NCI-H226 (cell line): Measurements from ENCODE around the gene DCDC1.
A peak's percentile ranks its signal among the peaks of the same experiment; 100 is the strongest.

Experiments used
- DNase-seq: peaks from one replicate; pipeline ENCODE4 v3.0.0-alpha.2; 2015

DCDC1 gene

DNA sequence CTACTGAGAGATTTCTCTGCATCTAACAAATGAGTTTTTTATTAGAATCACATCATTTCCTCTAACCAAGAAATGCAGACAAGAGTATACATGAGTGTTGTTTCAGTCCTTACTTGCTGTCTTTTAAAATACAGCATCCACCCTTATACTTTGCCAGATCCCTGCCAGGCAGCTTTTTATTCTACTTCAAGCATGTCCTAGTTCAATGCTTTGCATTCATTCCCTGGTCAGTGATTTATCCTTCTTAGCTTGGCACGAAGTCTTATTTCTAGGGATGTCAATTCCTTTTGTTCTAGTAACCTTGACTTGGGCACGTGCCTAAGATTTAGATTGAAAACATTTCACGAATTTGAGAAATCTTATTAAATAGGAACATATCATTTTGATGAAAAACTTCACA lies 476.2 kb downstream of the DCDC1 start:
- DNase-seq: no peak

GRCh38 chr11:30889143-30889794 lies 480.3 kb downstream of the DCDC1 start:
- DNase-seq: peak; percentile 54

GRCh38 chr11:30879322-30880005 lies 490.1 kb downstream of the DCDC1 start:
- DNase-seq: no peak

- no peak for DNase-seq
Measured at GRCh38 chr11:30878400-30878799, 491.1 kb downstream of the DCDC1 start.

DNA sequence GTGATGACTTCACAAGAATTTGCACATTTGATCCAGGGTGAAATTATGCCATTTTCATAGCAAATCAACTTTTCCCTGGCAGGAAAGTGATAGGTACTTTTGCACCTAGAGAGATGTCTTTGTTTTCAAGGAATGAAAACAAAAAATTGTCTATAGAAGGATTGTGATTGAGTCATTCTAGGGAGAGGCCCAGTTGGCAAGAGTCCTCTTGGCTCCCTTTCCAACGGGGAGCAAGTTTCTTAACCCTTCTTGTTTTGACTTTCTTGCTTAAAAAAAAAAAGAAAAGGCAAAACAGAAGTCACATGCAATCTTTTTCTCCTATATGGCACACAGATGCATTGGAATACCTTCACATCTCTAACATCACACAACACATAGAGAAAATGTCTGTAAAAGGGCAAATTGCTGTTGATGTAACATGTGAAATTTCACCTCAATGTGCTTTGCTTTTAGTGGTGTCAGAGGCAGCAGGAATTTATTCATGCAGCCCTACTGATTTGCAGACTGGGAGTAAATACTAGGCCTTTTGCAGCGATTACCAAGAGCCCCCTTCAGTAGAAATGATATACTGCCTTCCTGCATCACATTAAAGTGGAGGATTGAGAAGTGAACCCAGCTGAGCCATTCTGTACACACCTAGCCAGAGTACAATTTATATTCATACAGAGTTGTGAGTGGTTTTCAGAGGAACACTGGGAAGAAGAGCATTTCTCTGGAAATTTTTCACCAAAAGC lies 492.7 kb downstream of the DCDC1 start:
- DNase-seq: no peak

DNA sequence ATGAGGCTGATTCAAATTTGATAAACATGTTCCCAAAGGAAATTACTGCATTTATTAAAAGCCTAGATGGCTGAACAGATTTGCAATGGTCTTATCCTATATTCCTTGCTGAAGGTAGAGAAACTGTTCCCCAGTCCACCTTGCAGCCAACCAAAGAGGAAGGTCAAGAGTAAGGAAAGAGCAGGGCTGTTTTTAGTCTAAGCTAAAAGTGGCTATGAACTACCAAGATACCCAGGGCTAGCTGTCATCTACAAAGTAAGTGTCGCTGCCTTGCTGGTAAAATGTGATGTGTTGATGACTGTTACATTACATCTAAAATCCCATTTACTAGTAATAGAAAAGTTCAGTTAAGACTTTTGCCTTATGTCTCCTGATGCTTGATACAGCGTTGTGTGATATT lies 493.3 kb downstream of the DCDC1 start:
- no peak for DNase-seq

- no peak for DNase-seq
Measured at GRCh38 chr11:30875806-30876205, 493.7 kb downstream of the DCDC1 start.

DNA sequence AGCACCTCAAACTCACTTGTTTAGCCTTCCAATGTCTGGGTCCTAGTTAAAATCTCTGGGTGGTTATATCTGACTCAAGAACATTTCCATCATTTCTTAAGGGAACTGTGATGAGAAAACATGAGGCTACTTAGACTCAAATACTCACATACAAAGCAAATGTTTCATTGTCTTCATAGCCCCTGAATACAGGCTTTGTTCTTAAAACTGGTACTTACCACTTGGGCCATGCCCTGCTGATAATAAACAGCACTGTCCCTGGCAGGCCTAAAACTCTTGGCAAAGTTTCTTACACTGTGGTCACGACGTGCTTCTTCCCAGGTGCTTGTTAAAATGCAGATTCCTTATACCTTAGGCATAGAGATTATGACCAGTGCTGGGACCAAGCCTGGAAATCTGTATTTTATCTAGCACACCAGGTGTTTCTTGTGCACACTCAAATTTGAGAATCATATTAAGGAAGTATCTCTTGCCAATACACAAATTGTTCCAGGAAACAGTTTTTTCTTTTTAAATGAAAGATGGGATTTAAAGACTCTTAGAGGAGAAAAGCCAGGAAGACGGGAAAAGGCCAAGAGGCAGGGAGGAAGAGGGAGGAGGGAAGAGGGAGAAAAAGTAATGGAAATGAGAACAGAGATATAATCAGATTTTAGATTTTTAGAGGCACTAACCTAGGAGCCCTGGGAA lies 495.5 kb downstream of the DCDC1 start:
- no peak for DNase-seq

- no peak for DNase-seq
Measured at GRCh38 chr11:30868626-30869081, 500.9 kb downstream of the DCDC1 start.

- DNase-seq: no peak
Measured at GRCh38 chr11:30863209-30863608, 506.3 kb downstream of the DCDC1 start.

- DNase-seq: no peak
Measured at GRCh38 chr11:30861531-30861930, 508.0 kb downstream of the DCDC1 start.

DNA sequence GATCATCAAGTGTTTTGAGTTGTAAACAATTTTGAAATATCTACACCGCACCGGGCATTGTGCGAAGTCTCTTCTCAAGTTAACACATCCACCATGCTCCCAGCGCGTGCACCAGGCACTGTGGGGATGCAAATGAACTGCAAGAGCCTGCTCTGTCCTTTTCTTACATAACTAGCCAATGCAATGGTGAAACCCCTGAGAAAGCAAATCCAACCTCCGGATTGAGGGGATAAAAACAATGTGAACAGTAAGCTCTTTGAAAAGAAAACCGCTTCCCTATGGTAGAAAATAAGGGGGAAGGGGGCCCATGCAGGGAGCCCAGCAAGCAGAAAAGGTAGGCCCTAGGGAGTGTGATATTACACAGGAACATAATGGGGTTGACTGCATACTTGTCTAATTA lies 508.5 kb downstream of the DCDC1 start:
- DNase-seq: no peak

DNA sequence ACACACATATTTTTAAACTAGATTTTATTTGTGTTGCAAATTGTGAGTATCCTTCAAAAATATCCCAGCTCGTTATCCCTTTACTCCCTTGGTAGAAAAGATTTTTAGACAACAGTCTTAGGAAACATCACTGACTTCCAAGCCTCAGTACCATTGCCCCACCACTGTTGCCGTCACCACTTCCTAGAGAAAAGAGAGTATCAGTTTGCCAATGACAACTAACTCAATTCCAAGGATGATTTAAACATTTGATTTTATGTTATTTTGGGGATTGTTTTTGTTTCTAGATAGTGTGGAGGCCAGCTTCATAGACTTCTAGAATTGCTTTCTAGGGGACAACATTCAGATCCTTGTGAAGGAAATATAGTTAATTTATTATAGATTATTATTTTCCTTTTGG lies 509.4 kb downstream of the DCDC1 start:
- DNase-seq: no peak

- no peak for DNase-seq
Measured at GRCh38 chr11:30859669-30860068, 509.9 kb downstream of the DCDC1 start.

DNA sequence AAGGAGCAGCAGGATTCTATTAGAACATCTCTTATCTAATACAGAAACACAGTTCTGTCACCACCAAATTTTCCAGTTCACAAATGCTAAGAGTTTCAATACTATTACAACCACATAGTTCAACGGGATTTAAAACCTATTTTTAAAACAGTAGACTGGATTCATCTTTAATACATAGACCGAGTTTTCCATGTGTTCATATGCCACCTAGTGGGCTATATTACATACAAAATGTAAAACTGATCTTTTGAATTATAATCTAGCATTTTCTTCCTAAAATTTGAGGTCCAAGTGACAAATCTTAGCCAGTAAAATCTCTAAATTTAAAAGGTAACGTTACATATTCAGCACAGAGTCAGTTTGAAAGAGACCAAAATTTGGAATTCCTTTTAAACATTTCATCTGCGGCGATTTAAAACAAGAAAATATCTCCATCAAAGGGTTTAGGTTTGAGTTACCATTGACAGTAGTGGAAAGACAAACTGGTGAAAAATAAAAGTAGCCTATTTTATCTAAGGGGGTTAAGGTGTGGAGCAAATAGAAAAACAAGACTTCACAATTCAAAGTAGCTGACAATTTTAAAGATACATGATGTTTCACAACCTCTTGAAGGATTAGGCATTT lies 514.0 kb downstream of the DCDC1 start:
- no peak for DNase-seq

DNA sequence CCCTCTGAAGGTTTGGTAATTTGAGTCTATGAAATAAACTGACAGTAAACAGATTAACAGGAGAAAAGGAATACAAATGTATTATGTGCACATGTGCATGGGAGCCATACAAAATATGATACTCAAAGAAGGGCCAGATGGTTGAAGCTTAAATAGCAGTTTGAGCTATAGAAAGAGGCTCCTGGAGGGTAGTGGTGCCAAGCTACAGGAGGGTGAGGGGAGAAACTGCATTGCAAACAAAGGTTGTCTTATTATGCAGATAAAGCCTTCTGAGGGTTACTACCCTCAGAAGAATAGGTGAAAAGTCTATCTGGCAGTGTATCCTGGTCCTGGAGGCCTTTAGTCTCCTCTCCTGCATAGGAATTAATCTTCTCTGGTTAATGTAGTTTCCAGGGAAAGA lies 516.1 kb downstream of the DCDC1 start:
- DNase-seq: no peak

GRCh38 chr11:30852645-30853044 lies 516.9 kb downstream of the DCDC1 start:
- DNase-seq: no peak

- DNase-seq: no peak
Measured at GRCh38 chr11:30852091-30852490, 517.4 kb downstream of the DCDC1 start.

DNA sequence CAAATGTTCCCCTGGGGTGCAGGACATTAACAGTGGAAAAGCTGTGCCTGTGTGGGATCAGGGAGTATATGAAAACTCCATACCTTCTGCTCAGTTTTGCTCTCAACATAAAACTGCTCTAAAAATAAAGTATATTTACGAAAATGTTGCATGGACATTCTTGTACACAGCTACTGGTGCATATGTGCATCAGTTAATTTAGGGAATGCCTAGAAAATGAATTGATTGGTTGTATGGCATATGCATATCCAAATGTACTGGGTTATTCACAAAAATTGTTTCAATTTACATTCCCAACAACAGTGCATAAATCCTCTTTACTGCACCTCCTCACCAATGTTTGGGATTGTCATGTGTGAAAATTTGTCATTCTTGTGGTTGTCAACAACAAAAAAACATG lies 532.3 kb downstream of the DCDC1 start:
- DNase-seq: no peak

DNA sequence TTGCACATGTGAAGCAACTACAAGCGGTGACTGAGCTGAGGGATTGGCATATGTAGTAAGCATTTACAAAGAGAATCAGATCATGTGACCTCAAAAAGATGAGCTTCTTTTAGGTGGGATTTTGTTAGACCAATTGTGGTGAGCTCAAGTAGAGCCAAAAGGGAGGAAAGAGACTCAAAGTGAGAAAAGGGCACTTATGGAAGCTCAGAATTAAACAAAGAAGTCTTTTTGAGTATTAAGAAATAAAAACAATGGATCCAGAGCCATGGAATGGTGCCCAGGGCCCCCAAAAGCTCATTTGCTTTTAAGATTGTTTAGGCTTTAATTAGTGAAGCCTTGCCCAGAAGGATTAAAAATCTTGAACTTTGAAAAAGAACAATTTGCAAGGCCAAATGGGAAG lies 536.7 kb downstream of the DCDC1 start:
- DNase-seq: no peak

DNA sequence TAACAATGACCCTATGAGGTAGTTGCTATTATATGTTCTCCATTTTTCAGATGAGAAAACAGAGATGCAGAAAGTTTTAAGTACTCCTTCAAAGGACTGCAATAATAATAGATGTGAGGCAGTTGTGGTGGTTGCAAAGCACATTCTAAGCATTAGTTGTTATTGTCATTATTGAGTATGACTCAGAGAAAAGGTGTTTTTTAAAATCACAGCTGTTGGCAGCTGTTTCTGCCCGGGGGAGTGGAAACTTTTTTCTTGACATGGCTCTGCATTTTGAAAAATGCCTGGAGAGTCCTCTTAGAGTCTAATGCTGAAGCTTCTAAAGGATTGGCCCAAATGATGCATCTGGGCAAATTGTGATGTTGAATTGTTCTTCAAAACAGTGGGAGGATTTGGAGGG lies 538.9 kb downstream of the DCDC1 start:
- DNase-seq: no peak

- DNase-seq: no peak
Measured at GRCh38 chr11:30826911-30827310, 542.6 kb downstream of the DCDC1 start.

DNA sequence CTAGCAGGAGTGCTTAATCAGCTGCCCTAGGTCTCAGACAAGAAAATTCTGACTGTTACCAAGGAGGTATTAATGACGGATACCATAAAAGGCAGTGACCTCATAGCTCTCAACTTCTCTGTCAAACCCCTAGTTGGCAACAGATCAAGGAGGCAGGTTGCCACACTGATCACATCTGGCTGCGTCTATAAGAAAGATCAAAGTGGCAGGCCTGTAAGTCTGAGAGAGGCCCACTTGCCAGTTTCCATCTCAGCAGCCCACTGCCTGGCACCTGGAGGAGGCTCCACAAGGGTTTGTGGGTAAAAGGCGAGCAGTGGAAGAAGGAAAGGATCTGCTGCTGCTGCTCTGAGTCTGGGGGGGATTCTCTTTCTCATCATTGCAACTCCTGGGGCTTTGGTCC lies 543.8 kb downstream of the DCDC1 start:
- DNase-seq: no peak
